ENCODE results near the gene ASTN2. TPM values are rescaled to one million over a fixed set of nuclear protein-coding genes. Genes with fewer than 3 reads are reported as not detected.

ASTN2 gene
- total RNA-seq, 1 donor from 2014 or later, result 12.2 TPM

GRCh38 chr9:116589392-116590354, 825.2 kb downstream of the ASTN2 start:
- no peaks in the 10 kb centered on the region for H3K27me3 ChIP-seq (ENCODE audit: control insufficient read depth, insufficient read depth, low read length)
- TF ChIP-seq, protein P1, sequence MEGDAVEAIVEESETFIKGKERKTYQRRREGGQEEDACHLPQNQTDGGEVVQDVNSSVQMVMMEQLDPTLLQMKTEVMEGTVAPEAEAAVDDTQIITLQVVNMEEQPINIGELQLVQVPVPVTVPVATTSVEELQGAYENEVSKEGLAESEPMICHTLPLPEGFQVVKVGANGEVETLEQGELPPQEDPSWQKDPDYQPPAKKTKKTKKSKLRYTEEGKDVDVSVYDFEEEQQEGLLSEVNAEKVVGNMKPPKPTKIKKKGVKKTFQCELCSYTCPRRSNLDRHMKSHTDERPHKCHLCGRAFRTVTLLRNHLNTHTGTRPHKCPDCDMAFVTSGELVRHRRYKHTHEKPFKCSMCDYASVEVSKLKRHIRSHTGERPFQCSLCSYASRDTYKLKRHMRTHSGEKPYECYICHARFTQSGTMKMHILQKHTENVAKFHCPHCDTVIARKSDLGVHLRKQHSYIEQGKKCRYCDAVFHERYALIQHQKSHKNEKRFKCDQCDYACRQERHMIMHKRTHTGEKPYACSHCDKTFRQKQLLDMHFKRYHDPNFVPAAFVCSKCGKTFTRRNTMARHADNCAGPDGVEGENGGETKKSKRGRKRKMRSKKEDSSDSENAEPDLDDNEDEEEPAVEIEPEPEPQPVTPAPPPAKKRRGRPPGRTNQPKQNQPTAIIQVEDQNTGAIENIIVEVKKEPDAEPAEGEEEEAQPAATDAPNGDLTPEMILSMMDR (IDR thresholded peaks at IDR 0.05; ENCODE audit: insufficient read depth, low read length, poor library complexity, severe bottlenecking), result peak; percentile 44
- H3K4me3 ChIP-seq (ENCODE audit: low read depth, low read length), result no peak overlapping the region
- no peak for DNase-seq (ENCODE audit: low read depth)
- no peaks in the 10 kb centered on the region for H3K36me3 ChIP-seq (ENCODE audit: control insufficient read depth, insufficient read depth, low read length)

DNA sequence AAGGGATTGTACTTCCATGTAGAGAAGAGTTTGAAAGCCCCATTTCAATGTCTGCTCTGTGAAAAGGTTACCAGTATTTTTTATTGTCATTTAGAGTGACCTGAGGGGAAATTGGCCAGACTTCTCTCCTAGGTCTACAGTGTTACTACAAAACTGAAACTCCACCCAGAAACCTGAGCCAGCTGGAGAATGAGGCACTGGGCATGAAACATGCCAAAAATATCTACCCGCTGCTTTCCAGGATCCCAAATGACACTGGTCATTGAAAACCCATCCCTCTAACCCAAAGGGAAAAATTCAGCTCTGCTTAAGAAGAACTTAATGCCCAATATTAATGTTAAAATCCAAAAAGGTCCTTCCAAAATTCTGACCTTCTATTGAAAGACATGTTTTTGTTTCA, 826.9 kb downstream of the ASTN2 start:
- Histone ChIP-seq H3K4me3 (ENCODE audit: low read depth, low read length) (no peak overlapping the region), H3K27me3 (ENCODE audit: control insufficient read depth, insufficient read depth, low read length) (no peaks in the 10 kb centered on the region), H3K36me3 (ENCODE audit: control insufficient read depth, insufficient read depth, low read length) (no peaks in the 10 kb centered on the region)
- DNase-seq (ENCODE audit: low read depth), result no peak
- TF ChIP-seq, protein P1 (IDR thresholded peaks at IDR 0.05; ENCODE audit: insufficient read depth, low read length, poor library complexity, severe bottlenecking), result no peak

DNA sequence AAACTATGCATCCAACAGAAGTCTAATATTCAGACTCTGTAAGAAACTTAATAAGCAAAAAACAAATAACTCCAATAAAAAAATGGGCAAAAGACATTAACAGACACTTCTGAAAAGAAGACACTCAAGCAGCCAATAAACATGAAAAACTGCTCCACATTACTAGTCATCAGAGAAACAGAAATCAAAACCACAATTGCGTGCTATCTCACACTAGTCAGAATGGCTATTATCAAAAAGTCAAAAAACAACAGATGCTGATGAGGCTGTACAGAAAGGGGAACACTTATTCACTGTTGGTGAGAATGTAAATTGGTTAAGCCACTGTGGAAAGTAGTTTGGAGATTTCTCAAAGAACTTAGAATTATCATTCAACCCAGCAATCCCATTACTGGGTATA, 829.0 kb downstream of the ASTN2 start:
- TF ChIP-seq, protein P1 (IDR thresholded peaks at IDR 0.05; ENCODE audit: insufficient read depth, low read length, poor library complexity, severe bottlenecking), result no peak
- no peak overlapping the region for H3K4me3 ChIP-seq (ENCODE audit: low read depth, low read length)
- DNase-seq (ENCODE audit: low read depth), result no peak
- no peaks in the 10 kb centered on the region for H3K27me3 ChIP-seq (ENCODE audit: control insufficient read depth, insufficient read depth, low read length)
- no peaks in the 10 kb centered on the region for H3K36me3 ChIP-seq (ENCODE audit: control insufficient read depth, insufficient read depth, low read length)

GRCh38 chr9:116585204-116585603, 829.7 kb downstream of the ASTN2 start:
- Histone ChIP-seq H3K27me3 (ENCODE audit: control insufficient read depth, insufficient read depth, low read length) (no peaks in the 10 kb centered on the region), H3K36me3 (ENCODE audit: control insufficient read depth, insufficient read depth, low read length) (no peaks in the 10 kb centered on the region), H3K4me3 (ENCODE audit: low read depth, low read length) (no peak overlapping the region)
- TF ChIP-seq, protein P1 (IDR thresholded peaks at IDR 0.05; ENCODE audit: insufficient read depth, low read length, poor library complexity, severe bottlenecking), result no peak
- DNase-seq (ENCODE audit: low read depth), result no peak

GRCh38 chr9:116580853-116581252, 834.0 kb downstream of the ASTN2 start:
- no peak for DNase-seq (ENCODE audit: low read depth)
- no peaks in the 10 kb centered on the region for H3K27me3 ChIP-seq (ENCODE audit: control insufficient read depth, insufficient read depth, low read length)
- H3K36me3 ChIP-seq (ENCODE audit: control insufficient read depth, insufficient read depth, low read length), result no peaks in the 10 kb centered on the region
- TF ChIP-seq, protein P1 (IDR thresholded peaks at IDR 0.05; ENCODE audit: insufficient read depth, low read length, poor library complexity, severe bottlenecking), result no peak
- H3K4me3 ChIP-seq (ENCODE audit: low read depth, low read length), result no peak overlapping the region
